Renal pelvis (tissue), 4 donors: ENCODE measurements around the gene ENPP7. TPM values are rescaled to one million over a fixed set of nuclear protein-coding genes. Genes with fewer than 3 reads are reported as not detected.

Experiments used
- DNase-seq: peaks from one replicate; pipeline ENCODE4 v3.0.0-alpha.2; 2013
- polyA plus RNA-seq, 3 donors: library from polyadenylated mRNA; unstranded; fragments of 120-200 nt; gene quantifications; one replicate each; pipeline ENCODE4 v1.2.1, GENCODE V29; 2013; ENCODE audit not compliant: insufficient read length in 3 of 3

Gene ENPP7
- polyA plus RNA-seq, 3 donors: 4.3 to 6.1 (median 6.0) TPM

DNA sequence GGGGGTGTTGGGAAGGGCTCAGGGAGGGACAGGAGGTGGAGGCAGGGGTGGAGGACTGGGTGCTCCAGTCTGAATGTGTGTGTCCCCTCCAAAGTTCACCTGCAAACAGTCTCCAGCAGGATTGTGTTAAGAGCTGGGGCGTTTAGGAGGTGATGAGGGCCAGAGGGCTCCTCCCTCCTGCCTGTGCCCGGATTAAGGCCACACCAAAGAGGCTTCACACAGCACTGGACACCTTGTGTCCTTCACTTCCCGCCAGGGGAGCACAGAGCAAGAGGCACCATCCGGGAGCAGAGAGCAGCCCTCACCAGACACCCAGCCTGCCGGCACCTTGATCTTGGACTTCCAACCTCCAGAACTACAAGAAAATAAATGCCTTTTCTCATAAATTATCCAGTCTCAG is 30.2 kb upstream of the ENPP7 start:
- no peak for DNase-seq

- DNase-seq: no peak
Observed at GRCh38 chr17:79702034-79702433, 28.7 kb upstream of the ENPP7 start.

DNA sequence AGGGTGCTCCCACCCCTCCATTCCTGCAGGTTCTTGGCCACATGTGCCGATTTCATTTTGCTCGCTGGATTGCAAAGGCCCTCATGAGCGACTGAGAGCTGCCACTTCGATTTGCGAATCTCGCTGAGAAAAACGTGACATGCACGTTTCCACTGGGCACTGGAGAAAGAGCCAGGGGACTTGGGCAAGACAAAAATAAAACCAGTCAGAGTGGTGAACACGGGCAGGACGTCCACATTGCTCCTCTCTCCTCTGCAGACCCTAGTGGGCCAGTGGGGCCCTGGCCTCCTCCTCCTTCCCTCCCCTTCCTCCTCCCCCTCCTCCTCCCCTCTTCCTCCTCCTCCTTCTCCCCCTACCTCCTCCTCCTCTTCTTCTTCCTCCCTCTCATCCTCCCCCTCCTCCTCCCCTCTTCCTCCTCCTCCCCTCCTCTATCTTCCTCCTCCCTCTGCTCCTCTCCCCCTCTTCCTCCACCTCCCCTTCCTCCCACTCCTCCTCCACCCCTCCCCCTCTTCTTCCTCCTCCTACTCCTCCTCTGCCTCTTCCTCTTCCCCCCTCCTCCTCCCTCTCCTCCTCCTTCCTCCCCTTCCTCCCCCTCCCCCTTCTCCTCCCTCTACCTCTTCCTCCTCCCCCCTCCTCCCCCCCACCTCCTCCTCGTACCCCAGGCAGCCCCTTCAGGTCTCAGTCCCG is 28.1 kb upstream of the ENPP7 start:
- no peak for DNase-seq

DNA sequence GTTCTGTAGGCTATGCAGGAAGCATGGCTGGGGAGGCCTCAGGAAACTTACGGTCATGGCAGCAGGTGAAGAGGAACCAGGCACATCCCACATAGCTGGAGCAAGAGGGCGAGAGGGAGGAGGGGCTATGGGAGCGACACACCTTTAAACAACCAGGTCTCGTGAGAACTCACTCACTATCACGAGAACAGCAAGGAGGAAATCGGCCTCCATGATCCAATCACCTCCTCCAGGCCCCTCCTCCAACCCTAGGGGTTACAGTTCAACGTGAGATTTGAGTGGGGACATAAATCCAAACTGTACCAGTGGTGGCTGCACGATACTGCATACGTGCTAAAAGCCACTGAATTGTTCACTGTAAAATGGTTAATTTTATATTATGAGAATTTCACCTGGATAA is 26.1 kb upstream of the ENPP7 start:
- DNase-seq: no peak

DNA sequence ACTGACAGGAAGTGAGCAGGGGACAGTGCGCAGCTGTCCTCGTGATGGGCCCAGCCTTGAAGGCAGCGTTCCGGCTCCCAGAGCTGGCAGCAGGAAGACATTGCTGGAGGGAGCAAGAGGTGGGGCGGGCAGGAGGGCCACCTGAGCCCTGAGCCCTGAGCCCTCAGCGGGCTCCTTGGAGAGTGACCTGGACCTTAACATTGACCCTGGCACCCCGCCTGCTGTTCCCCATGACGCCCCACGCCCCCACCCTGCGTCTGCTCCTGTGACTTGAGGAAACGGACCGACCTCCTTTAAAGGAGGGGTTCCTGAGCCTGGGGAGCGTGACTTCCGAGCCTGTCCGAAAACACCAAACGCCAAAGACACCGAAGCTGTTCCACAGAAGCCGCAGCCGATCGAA is 25.1 kb upstream of the ENPP7 start:
- no peak for DNase-seq

GRCh38 chr17:79706931-79707850 is 23.6 kb upstream of the ENPP7 start:
- peak; percentile 40 for DNase-seq

DNA sequence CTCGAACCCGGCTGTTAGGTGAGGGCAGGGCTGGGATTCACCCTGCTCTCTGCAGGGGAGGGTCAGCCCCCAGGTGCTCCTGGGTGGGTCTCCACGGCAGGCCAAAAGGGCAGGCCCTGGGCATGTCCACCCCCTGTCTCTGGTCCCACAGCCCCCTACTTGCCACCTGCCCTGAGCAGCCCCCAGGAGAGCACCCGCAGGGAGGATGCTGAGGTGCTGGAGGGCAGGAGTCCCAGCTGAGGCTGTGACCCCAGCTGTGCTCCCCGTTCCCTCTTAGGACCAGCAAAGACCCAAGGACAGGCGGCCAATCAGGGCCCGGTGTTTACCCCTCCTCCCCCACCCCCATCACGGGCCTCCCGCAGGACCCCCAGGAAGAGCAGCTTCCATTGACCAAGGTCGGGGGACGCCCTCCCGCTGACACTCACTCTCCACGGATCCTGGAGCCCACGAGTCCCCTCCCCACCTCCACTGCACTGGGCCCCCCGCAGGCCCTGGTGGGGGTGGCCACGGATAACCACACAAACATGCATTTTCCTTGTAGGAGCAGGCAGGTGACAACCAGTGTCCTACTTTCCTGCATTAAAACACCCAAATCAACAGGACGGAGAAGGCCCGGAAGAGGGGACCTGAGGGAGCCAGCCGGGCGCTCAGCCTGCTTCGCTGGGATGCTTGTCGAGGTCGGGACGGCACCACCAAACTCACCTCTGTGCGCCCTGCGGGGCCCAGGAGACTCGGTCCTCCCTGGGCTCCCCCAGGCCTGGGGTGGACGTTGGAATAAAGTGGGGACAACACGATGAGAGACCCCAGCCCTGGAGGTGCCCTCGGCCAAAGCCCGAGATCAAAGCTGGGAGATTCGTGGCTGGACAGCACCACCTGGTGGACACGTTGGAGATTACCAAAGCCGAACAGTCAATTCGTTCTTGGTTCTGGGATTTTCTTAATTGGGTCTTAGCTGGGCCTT is 22.5 kb upstream of the ENPP7 start:
- peak; percentile 42 for DNase-seq

DNA sequence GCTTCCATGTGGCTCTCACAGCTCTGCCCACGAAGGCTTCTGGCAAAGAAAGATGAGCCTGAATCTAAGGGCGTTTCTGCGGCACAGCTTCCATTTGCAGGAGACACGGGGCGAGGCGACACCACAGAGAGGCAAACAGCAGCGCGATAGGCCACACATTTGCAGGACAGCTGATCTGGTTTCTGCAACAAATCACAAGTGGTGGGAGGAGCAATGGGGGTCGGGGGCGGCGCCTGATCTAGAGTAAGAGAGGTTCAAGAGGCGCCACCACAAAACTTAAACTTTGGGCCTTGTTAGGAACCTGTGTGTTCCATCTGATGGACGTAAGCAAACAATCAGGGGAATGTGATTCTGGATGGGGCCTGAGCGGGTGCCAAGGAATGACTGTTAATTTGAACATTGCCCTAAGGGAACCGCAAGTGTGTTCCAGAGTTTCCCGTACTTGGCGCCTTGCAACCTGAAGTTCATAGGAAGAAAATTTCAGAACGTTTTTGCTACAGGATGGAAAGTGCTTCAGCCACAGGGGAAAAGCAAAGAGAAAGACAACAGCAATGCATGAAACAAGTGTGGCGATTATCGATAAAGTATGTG is 18.9 kb upstream of the ENPP7 start:
- DNase-seq: no peak

DNA sequence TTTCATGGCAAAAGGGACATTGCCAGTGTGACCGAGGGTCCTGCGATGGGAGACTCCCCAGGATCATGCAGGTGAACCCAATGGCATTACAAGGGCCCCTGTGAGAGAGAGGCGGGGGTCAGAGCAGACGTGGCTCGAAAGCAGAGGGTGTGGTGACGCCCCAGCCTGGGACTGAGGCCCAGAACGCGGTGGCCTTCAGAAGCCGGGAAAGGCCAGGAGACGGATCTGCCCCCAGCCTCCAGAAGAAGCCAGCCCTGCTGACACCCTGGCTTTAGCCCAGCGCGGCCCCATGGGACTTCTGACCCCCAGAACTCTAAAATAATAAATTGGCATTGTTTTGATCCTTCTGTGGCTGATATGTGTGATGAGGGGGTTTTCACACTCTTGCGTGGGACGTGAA is 17.4 kb upstream of the ENPP7 start:
- DNase-seq: no peak

GRCh38 chr17:79714176-79715097 is 16.3 kb upstream of the ENPP7 start:
- DNase-seq: no peak

- DNase-seq: no peak
Observed at GRCh38 chr17:79715098-79715942, 15.4 kb upstream of the ENPP7 start.

- DNase-seq: no peak
Observed at GRCh38 chr17:79715943-79716797, 14.6 kb upstream of the ENPP7 start.

DNA sequence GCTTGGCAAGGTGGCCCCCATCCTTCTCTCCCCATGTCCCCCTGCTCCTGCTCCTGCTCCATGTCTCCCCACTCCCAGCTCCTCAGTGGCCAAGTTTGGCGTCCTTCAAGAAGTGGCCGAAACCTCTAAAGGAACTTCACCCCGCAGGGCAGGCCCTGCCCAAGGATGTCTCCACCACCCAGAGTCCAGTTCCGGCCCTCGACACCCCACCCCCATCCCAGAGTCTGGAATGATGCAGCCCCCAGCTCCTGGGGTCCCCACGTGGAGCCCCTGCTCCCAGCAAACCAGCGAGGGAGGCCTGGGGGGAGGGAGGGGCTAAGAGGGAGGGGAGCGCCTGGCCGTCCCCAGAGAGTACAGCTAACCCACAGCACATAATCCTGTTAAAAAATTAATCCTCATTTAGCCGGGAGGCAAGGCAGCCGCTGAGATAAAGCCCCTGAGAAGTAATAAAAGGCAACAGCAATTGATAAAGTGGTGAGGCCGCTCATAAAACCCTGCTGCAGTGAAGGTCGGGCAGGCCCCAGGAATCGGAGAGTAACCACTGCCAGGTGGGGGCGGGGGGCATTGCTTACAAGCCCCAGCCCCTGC is 9.9 kb upstream of the ENPP7 start:
- no peak for DNase-seq

- DNase-seq: no peak
Observed at GRCh38 chr17:79721993-79722671, 8.6 kb upstream of the ENPP7 start.

GRCh38 chr17:79722787-79723186 is 8.0 kb upstream of the ENPP7 start:
- DNase-seq: no peak

DNA sequence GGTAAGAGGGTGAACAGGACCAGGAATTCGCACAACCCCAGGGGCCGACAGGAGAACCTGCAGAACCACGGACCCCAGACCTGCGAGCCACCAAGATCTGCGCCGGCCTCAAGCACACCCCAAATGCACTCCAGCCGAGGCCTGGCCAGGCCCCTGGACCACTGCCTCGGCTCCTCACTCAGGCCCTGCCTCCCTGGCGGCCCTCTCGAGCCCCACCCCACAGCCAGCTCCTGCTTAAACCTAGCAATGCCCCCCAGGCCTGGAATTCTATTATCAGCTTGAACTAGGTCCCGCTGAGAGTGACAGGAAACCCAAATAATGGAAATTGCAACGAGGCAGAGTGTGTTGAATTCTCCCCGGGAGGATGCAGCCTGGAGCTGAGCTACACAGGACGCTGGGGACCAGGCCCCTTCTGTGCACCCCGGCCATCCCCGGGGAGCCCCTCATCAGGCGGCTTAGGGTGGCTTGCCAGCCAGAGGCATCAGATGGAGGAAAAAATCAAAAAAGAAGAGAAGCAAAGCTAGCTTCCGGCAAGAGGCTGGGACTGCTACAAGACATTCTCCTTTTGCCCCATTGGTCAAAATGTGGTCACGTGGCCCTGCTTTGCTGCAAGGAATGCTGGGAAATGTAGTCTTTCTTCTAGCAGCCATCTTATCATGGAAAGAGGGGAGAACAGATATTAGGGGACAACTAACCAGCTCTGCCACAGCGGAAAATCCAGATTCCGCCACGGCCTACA is 2.4 kb upstream of the ENPP7 start:
- DNase-seq: peak; percentile 93
